Renal pelvis (tissue), 4 donors: Measurements from ENCODE around the gene KPTN. TPM values are rescaled to one million over a fixed set of nuclear protein-coding genes. Genes with fewer than 3 reads are reported as not detected.
"Not testable (repeated sequence)": the region's sequence is repeated elsewhere in the genome, so short reads cannot be mapped to it uniquely, and the experiment has no call there.

Experiments used
- DNase-seq: peaks from one replicate; pipeline ENCODE4 v3.0.0-alpha.2; 2013
- polyA plus RNA-seq, 3 donors: library from polyadenylated mRNA; unstranded; fragments of 120-200 nt; gene quantifications; one replicate each; pipeline ENCODE4 v1.2.1, GENCODE V29; 2013; ENCODE audit not compliant: insufficient read length in 3 of 3

Gene KPTN
- polyA plus RNA-seq, 3 donors: 13.8 to 15.9 (median 14.6) TPM

- no peak for DNase-seq
Observed at GRCh38 chr19:47492571-47493377, 8.8 kb upstream of the KPTN start.

- no peak for DNase-seq
Observed at GRCh38 chr19:47492137-47492533, 8.1 kb upstream of the KPTN start.

- DNase-seq: no peak
Observed at GRCh38 chr19:47491358-47492136, 7.5 kb upstream of the KPTN start.

- DNase-seq: no peak
Observed at GRCh38 chr19:47490847-47491246, 6.8 kb upstream of the KPTN start.

GRCh38 chr19:47490031-47490430 is 6.0 kb upstream of the KPTN start:
- DNase-seq: no peak

- no peak for DNase-seq
Observed at GRCh38 chr19:47489072-47489914, 5.3 kb upstream of the KPTN start.

GRCh38 chr19:47487551-47488515 is 3.8 kb upstream of the KPTN start:
- no peak for DNase-seq

GRCh38 chr19:47486900-47487299 is 2.9 kb upstream of the KPTN start:
- no peak for DNase-seq

- not testable (repeated sequence) for DNase-seq
Observed at GRCh38 chr19:47486220-47486619, 2.2 kb upstream of the KPTN start.

GRCh38 chr19:47485210-47485609 is 1.2 kb upstream of the KPTN start:
- DNase-seq: no peak

- DNase-seq: no peak
Observed at GRCh38 chr19:47483200-47483599, 819 bp downstream of the KPTN start.

- no peak for DNase-seq
Observed at GRCh38 chr19:47481460-47482052, 2.5 kb downstream of the KPTN start.

- DNase-seq: no peak
Observed at GRCh38 chr19:47480658-47481057, 3.4 kb downstream of the KPTN start.

GRCh38 chr19:47479701-47480503 is 4.1 kb downstream of the KPTN start:
- DNase-seq: no peak

- no peak for DNase-seq
Observed at GRCh38 chr19:47476438-47476972, 7.5 kb downstream of the KPTN start.

- no peak for DNase-seq
Observed at GRCh38 chr19:47475465-47475864, 8.6 kb downstream of the KPTN start.

GRCh38 chr19:47473336-47473735 is 10.7 kb downstream of the KPTN start:
- no peak for DNase-seq

GRCh38 chr19:47471733-47472457 is 12.1 kb downstream of the KPTN start, which contains the start of gene SLC8A2:
Gene SLC8A2 (minus strand): TSS chr19:47471893. CDS start chr19:47466403, 5,490 bp downstream.
- DNase-seq: peak; percentile 92

GRCh38 chr19:47471381-47471732 is 12.7 kb downstream of the KPTN start:
- DNase-seq: no peak
